H9 (cell line): ENCODE measurements around the gene PRR36. TPM values are rescaled to one million over a fixed set of nuclear protein-coding genes. Genes with fewer than 3 reads are reported as not detected.

Experiments used
- DNase-seq: peaks from one replicate; pipeline ENCODE4 v3.0.0-alpha.2; 2017
- H2AFZ ChIP-seq: one replicate; pipeline ENCODE4 v1.6.1; 2013; ENCODE audit warnings: mild to moderate bottlenecking, low read length, control low read depth, moderate library complexity
- H2AK5ac ChIP-seq: 2 replicates; pipeline ENCODE4 v1.6.1; 2013; ENCODE audit warnings: low read length, control low read depth, mixed read lengths; ENCODE audit not compliant: insufficient read length
- H2BK120ac ChIP-seq: one replicate; pipeline ENCODE4 v1.6.1; 2013; ENCODE audit warnings: low read depth, mild to moderate bottlenecking, low read length, control low read depth, inconsistent platforms; ENCODE audit not compliant: poor library complexity, severe bottlenecking
- H2BK12ac ChIP-seq: 2 replicates; pipeline ENCODE4 v1.6.1; 2013; ENCODE audit warnings: low read length, control low read depth, mixed read lengths, low read depth; ENCODE audit not compliant: insufficient read length
- H2BK15ac ChIP-seq: 2 replicates; pipeline ENCODE4 v1.6.1; 2013; ENCODE audit warnings: low read depth, low read length, control low read depth
- H2BK20ac ChIP-seq: one replicate; pipeline ENCODE4 v1.6.1; 2013; ENCODE audit warnings: low read depth, mild to moderate bottlenecking, low read length, control low read depth, inconsistent platforms; ENCODE audit not compliant: poor library complexity, severe bottlenecking
- H2BK5ac ChIP-seq: 2 replicates; pipeline ENCODE4 v1.6.1; 2013; ENCODE audit warnings: low read length, control low read depth, mixed read lengths; ENCODE audit not compliant: insufficient read length
- H3K14ac ChIP-seq: 2 replicates; pipeline ENCODE4 v1.6.1; 2013; ENCODE audit warnings: low read length, control low read depth; ENCODE audit not compliant: insufficient read depth
- H3K18ac ChIP-seq: 2 replicates; pipeline ENCODE4 v1.6.1; 2013; ENCODE audit warnings: low read depth, mild to moderate bottlenecking, mixed read lengths, low read length, control low read depth; ENCODE audit not compliant: insufficient read length
- H3K23ac ChIP-seq: 2 replicates; pipeline ENCODE4 v1.6.1; 2013; ENCODE audit warnings: low read length, control low read depth, mixed read lengths, low read depth; ENCODE audit not compliant: insufficient read length
- H3K23me2 ChIP-seq: 2 replicates; pipeline ENCODE4 v1.6.1; 2013; ENCODE audit warnings: low read depth, mild to moderate bottlenecking, mixed read lengths, low read length, control low read depth; ENCODE audit not compliant: insufficient read length, poor library complexity, severe bottlenecking
- H3K27ac ChIP-seq: 2 replicates; pipeline ENCODE4 v1.5.1; 2013; ENCODE audit warnings: low read length, control low read depth, mixed read lengths, low read depth; ENCODE audit not compliant: insufficient read length
- H3K27me3 ChIP-seq: 2 replicates; pipeline ENCODE4 v1.6.1; 2013; ENCODE audit warnings: low read length, control low read depth, inconsistent platforms; ENCODE audit not compliant: insufficient read depth
- H3K4ac ChIP-seq: 2 replicates; pipeline ENCODE4 v1.6.1; 2013; ENCODE audit warnings: low read depth, mild to moderate bottlenecking, control low read depth, inconsistent platforms, low read length, moderate library complexity
- H3K4me1 ChIP-seq: 2 replicates; pipeline ENCODE4 v1.6.1; 2013; ENCODE audit warnings: low read length, control low read depth, inconsistent platforms; ENCODE audit not compliant: insufficient read depth
- H3K4me2 ChIP-seq: 2 replicates; pipeline ENCODE4 v1.6.1; 2013; ENCODE audit warnings: low read length, control low read depth, mixed read lengths; ENCODE audit not compliant: insufficient read length, insufficient read depth
- H3K56ac ChIP-seq: 2 replicates; pipeline ENCODE4 v1.6.1; 2013; ENCODE audit warnings: low read depth, mild to moderate bottlenecking, mixed read lengths, low read length, control low read depth; ENCODE audit not compliant: insufficient read length
- H3K79me1 ChIP-seq: 2 replicates; pipeline ENCODE4 v1.6.1; 2013; ENCODE audit warnings: low read depth, mild to moderate bottlenecking, moderate library complexity, low read length, control low read depth, inconsistent platforms; ENCODE audit not compliant: insufficient read depth, poor library complexity, severe bottlenecking
- H3K79me2 ChIP-seq: 2 replicates; pipeline ENCODE4 v1.6.1; 2013; ENCODE audit warnings: low read length, control low read depth, inconsistent platforms; ENCODE audit not compliant: insufficient read depth
- H3K9ac ChIP-seq: 2 replicates; pipeline ENCODE4 v1.6.1; 2013; ENCODE audit warnings: low read length, control low read depth, mixed read lengths; ENCODE audit not compliant: insufficient read length; ENCODE audit errors: extremely low read depth
- H3K9me3 ChIP-seq: one replicate; pipeline ENCODE4 v1.6.1; 2013; ENCODE audit warnings: low read depth, low read length, inconsistent platforms; ENCODE audit not compliant: control insufficient read depth
- H3T11ph ChIP-seq: one replicate; pipeline ENCODE4 v1.6.1; 2013; ENCODE audit warnings: mild to moderate bottlenecking, low read length, control low read depth, inconsistent platforms
- H4K20me1 ChIP-seq: one replicate; pipeline ENCODE4 v1.6.1; 2013; ENCODE audit not compliant: control insufficient read depth, insufficient read length, insufficient read depth
- H4K5ac ChIP-seq: 2 replicates; pipeline ENCODE4 v1.6.1; 2013; ENCODE audit warnings: low read depth, mild to moderate bottlenecking, mixed read lengths, low read length, control low read depth; ENCODE audit not compliant: insufficient read length
- H4K8ac ChIP-seq: replicated peaks from 2 replicates; pipeline ENCODE4 v1.6.1; 2013; ENCODE audit warnings: low read length, control low read depth, mixed read lengths, low read depth; ENCODE audit not compliant: insufficient read length
- H4K91ac ChIP-seq: 2 replicates; pipeline ENCODE4 v1.6.1; 2013; ENCODE audit warnings: low read depth, mild to moderate bottlenecking, moderate library complexity, mixed read lengths, low read length, control low read depth; ENCODE audit not compliant: insufficient read length
- H3K27ac Mint-ChIP-seq, 3 experiments: 2 replicates in 2 of 3; 3 replicates in 1 of 3; pipeline ENCODE4 v1.8.0; 2020 to 2021; ENCODE audit warnings: mixed read lengths in 3 of 3, mild to moderate bottlenecking in 1 of 3, moderate library complexity in 1 of 3
- H3K27me3 Mint-ChIP-seq: 2 replicates; pipeline ENCODE4 v1.8.0; 2021; ENCODE audit warnings: low read depth, mild to moderate bottlenecking, moderate library complexity, mixed read lengths
- H3K36me3 Mint-ChIP-seq, 3 experiments: 2 replicates in 2 of 3; 3 replicates in 1 of 3; pipeline ENCODE4 v1.8.0; 2020 to 2021; ENCODE audit warnings: low read depth in 3 of 3, mixed read lengths in 3 of 3; ENCODE audit not compliant: insufficient read depth in 1 of 3
- H3K4me1 Mint-ChIP-seq, 2 experiments: 2 replicates each; pipeline ENCODE4 v1.8.0; 2020; ENCODE audit warnings: mixed read lengths in 2 of 2
- H3K4me3 Mint-ChIP-seq, 2 experiments: 2 replicates in 1 of 2; 3 replicates in 1 of 2; pipeline ENCODE4 v1.8.0; 2020 to 2021; ENCODE audit warnings: mild to moderate bottlenecking in 2 of 2, mixed read lengths in 2 of 2, moderate library complexity in 1 of 2
- H3K9me3 Mint-ChIP-seq, 2 experiments: 2 replicates in 1 of 2; 3 replicates in 1 of 2; pipeline ENCODE4 v1.8.0; 2020; ENCODE audit warnings: mild to moderate bottlenecking in 2 of 2, mixed read lengths in 2 of 2, moderate library complexity in 1 of 2
- WGBS: extraction: QIAGEN DNeasy Blood & Tissue Kit; methylation state at CpG from one replicate; pipeline ENCODE4 v1.1.7; 2013; ENCODE audit warnings: missing lambda C conversion rate, low lambda C conversion rate, mixed read lengths; ENCODE audit not compliant: insufficient read length; ENCODE audit errors: extremely low coverage; 5-methylcytosine and 5-hydroxymethylcytosine counted together
- total RNA-seq: library from RNA; stranded (reverse); gene quantifications from 2 replicates; pipeline ENCODE4 v1.2.1, GENCODE V29; 2021
- TF ChIP-seq, protein P1 (sequence below): fragments of 200-600 bp; sonication (generic); conservative IDR thresholded peaks from 3 replicates; pipeline ENCODE4 v1.8.0; 2021; ENCODE audit warnings: antibody characterized with exemption, mild to moderate bottlenecking

The PRR36 gene
- total RNA-seq, 1 experiment from 2014 or later, result 20.4 TPM

DNA sequence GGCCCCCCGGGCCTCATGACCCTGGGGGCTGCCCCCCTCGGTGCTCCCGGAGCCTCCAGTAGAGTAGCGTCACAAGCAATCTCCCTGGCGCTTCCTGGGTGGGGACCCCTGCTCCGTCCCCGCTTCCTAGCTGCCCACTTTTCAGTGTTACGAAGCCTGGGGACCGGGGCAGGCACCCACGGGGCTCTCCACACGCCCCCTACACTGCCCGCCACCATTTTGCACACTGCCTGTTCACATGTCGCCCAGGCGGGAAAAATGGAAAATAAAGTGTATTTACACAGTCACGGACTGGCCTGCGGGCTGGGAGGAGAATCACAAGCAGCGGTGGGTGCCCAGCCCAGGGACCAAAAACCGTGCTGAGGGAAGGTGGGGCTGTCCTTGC lies 9.5 kb downstream of the PRR36 start:
- no peak overlapping the region for H4K5ac ChIP-seq
- H3K9me3 ChIP-seq, result no peaks in the 10 kb centered on the region
- no peak overlapping the region for H2AFZ ChIP-seq
- no peak overlapping the region for H2BK15ac ChIP-seq
- no peak overlapping the region for H3K4ac ChIP-seq
- H4K8ac ChIP-seq, result no peak overlapping the region
- H4K20me1 ChIP-seq, result peaks cover 6% of the 10 kb centered on the region
- no peaks in the 10 kb centered on the region for H3K79me1 ChIP-seq
- H3K56ac ChIP-seq, result no peak overlapping the region
- no CpG with 5 or more reads among the region's 18 CpGs for WGBS
- H3K4me2 ChIP-seq, result no peak overlapping the region
- H2AK5ac ChIP-seq, result no peak overlapping the region
- no peak overlapping the region for H3K18ac ChIP-seq
- H3K4me1 ChIP-seq, result no peaks in the 10 kb centered on the region; the same call in 1 of the 2 replicates
- peaks cover 4% of the 10 kb centered on the region; the same call in 1 of the 2 replicates for H3K27me3 ChIP-seq
- H3T11ph ChIP-seq, result no peak overlapping the region
- no peaks in the 10 kb centered on the region for H3K9me3 Mint-ChIP-seq
- TF ChIP-seq, protein P1, sequence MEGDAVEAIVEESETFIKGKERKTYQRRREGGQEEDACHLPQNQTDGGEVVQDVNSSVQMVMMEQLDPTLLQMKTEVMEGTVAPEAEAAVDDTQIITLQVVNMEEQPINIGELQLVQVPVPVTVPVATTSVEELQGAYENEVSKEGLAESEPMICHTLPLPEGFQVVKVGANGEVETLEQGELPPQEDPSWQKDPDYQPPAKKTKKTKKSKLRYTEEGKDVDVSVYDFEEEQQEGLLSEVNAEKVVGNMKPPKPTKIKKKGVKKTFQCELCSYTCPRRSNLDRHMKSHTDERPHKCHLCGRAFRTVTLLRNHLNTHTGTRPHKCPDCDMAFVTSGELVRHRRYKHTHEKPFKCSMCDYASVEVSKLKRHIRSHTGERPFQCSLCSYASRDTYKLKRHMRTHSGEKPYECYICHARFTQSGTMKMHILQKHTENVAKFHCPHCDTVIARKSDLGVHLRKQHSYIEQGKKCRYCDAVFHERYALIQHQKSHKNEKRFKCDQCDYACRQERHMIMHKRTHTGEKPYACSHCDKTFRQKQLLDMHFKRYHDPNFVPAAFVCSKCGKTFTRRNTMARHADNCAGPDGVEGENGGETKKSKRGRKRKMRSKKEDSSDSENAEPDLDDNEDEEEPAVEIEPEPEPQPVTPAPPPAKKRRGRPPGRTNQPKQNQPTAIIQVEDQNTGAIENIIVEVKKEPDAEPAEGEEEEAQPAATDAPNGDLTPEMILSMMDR, result no peak
- no peak overlapping the region for H3K9ac ChIP-seq
- H3K4me1 Mint-ChIP-seq, result peaks cover 10 to 40% of the 10 kb centered on the region in 2 experiments
- H2BK120ac ChIP-seq, result no peak overlapping the region
- no peak overlapping the region for H2BK12ac ChIP-seq
- no peak overlapping the region for H2BK20ac ChIP-seq
- H3K23me2 ChIP-seq, result peaks cover 22% of the 10 kb centered on the region
- H3K23ac ChIP-seq, result no peak overlapping the region
- no peak overlapping the region for H3K27ac ChIP-seq
- no peaks in the 10 kb centered on the region; a peak in 1 of 7 replicates for H3K36me3 Mint-ChIP-seq
- H3K4me3 Mint-ChIP-seq, result no peak overlapping the region
- no peaks in the 10 kb centered on the region for H3K79me2 ChIP-seq
- no peak overlapping the region for H2BK5ac ChIP-seq
- no peak overlapping the region for H4K91ac ChIP-seq
- H3K14ac ChIP-seq, result no peak overlapping the region
- no peak overlapping the region for H3K27ac Mint-ChIP-seq
- peaks cover 60% of the 10 kb centered on the region for H3K27me3 Mint-ChIP-seq
- no peak for DNase-seq
